ENCODE measurements around the gene NLRC5.
"Not testable (repeated sequence)": the region's sequence is repeated elsewhere in the genome, so short reads cannot be mapped to it uniquely, and the experiment has no call there.

The NLRC5 gene

DNA sequence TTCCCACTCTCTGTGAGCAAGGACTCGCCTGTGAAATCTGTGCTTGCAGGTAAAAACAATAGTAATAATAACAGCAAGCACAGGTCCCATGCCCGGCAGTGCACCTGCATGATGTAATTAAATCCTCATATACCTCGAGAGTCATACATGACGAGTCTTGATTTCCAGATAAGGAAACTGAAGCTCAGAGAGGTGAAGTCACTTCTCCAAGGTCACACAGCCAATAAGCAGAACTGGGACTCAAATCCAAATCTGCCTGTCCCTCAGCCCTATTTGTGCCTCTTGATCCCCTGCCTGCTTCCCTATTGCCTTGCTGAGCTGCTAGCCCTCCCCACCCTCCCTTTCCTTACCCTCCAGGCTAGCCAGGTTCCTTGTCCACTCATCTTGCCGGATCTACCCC is 65.0 kb downstream of the NLRC5 start:
- no peak for DNase-seq

DNA sequence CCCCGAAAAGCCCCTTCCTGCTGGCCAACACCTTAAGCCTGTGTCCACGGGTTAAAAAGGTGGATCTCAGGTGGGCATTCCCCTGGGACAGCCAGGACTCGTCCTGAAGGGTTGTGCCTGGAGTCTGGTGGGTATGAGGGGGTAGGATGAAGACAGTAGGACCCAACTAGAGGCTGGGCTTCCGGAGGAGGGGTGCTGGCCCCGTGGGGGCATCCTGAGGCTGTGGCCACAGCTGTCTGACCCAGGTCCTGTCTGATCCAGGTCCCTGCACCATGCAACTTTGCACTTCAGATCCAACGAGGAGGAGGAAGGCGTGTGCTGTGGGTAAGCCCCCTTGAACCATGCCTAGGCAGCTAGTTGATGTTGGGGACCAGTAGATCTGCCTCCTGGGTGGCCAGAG is 65.4 kb downstream of the NLRC5 start:
- DNase-seq, result no peak

DNA sequence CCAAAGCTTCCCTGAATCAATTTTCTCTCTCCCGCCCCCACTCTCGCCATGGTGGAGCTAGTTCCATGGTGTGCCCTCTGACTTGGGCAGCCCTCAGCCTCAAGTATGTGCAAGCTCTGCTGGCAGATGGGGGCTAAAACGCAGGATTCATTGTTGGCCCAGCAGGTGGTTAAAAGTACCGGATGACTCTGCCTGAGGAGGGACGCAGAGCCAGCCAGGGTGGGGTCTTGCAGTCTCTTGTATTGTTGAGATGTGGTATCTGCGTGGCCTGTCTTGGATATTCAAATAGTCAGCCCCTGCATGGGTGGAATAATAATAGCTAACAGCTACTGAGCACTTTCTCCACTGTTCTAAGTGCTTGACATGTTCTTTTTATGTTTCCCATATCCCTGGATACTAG is 66.3 kb downstream of the NLRC5 start:
- DNase-seq, result no peak

DNA sequence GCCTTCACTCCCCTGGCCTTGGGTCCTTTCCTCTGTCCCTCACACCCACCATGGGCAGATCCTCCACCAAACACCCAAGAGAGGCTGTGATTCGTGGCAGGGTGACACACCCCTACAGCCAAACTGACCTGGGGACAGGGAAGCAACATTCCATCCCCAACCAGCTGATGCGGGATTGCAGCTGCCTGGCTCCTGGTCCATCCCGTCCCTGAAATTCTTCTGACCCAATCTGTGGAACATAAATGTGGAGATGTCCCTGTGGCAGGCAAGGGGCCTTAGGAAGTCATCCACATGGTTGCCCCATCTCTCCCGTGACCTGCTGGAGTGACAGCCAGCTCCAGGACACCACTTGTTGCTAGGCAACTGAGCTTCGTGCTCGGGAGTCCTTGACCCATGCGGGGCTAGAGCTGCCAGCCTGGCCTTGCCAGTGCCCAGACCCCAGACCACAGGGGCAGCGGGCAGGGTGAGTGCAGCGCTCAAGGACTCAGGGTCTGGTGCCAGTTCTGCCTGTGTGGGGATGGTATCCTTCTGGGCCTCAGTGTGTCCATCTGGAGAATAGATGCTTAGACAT is 69.0 kb downstream of the NLRC5 start:
- no peak for DNase-seq

DNA sequence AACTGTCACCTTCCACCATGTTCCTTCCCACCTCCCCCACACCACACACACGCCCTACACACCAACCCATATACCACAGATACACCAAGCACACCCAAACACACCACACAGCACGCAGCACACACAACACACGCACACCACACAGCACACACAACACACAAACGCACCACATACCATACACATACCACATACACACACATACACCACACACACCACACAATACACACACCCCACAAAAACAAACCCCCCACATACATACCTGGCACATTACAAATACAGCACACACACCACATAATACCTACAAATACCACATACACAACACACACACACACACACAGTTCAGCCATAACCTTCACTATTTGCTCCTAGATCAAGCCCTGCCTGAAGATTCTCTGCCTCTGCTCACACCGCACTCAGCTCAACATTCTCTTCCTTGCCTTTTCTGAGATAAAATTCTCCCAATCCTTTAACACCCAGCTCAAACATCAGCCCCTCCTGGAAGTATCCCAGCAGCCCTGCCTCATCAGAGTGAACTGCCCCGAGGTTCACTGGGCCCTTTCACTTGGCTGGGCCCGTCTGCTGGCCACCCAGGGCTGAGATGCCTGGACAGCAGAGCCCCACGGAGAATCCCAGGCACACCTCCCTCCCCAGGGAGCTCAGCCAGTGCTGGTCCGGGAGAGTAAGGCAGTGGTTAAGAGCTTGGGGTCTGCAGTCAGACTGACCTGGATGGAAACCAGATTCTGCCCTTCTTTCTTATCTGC is 71.1 kb downstream of the NLRC5 start:
- no peak for DNase-seq

DNA sequence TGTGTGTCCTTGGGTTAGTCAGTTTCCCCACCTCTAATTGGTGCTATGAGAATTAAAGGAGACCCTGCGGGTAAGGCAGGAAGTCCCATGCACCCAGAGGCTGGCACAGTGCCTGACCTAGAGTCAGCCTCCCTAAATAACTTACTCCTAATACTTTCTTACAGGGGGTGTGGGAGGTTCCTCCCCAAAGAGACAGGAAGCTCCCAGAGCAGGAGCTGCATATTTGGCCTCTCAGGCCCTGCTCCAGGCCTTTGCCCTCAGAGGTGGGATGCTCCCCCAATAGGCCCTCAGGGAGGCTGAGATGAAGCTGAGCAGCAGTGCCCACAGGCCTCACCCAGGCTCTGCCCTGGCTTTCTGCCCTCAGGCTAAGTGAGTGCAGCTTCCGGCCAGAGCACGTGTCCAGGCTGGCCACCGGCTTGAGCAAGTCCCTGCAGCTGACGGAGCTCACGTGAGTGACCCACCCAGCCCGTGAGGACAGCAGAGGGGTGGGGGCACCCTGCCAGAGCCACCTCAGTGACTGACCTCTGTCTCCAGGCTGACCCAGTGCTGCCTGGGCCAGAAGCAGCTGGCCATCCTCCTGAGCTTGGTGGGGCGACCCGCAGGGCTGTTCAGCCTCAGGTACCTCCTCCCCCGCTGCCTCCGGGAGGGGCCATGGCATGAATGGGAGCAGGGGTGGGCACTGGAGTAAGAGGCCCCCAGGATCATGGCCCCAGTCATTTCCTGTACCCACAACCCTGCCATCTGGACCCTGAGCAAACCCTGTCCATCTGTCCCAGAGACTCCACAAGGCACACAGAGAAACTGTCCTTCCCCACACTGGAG is 71.9 kb downstream of the NLRC5 start:
- DNase-seq, result no peak

DNA sequence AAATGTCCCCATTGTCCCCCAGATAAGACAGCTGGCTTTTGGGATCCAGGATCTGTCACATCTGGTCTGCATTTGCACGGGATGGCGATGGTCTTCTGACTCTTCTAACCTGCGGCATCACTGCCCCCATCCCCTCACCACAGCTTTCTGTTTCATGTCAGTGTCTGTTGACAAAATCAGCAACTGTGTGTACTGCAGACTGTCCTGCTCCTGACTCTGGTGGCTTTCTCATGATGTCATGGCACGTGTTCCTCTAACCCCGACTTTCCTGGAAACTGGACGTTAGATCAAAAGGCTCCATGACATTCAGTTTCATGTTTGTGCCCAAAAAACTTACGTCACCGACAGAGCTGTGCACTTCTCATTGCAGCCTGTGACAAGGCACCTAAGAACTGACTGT is 73.0 kb downstream of the NLRC5 start:
- DNase-seq, result no peak

DNA sequence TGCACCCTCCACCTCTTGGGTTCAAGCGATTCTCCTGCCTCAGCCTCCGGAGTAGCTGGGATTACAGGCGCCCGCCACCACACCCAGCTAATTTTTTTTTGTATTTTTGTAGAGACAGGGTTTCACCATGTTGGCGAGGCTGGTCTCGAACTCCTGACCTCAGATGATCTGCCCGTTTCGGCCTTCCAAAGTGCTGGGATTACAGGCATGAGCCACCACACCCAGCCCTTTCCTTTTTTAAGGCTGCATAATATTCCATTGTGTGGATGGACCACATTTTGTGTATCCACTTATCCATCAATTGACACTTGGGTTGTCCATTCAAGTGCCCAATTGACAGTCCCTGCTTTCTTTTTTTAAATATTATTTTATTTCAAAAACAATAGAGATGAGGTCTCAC is 73.8 kb downstream of the NLRC5 start:
- DNase-seq, result not testable (repeated sequence)

DNA sequence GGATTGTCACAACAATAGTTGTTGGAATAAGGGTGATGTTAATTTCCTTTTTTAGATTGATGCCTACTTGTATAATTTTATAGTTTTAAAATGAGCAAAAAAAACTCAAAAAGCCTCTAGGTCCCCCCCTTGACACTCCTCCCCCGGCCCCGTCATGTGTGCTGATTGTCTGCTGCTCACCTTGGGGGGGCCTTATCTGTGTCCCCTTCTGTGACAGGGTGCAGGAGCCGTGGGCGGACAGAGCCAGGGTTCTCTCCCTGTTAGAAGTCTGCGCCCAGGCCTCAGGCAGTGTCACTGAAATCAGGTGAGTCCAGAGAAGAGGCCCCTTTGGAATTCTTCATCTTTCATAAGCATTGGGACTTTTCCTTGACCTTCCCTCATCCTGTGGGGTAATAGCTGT is 75.6 kb downstream of the NLRC5 start:
- no peak for DNase-seq

DNA sequence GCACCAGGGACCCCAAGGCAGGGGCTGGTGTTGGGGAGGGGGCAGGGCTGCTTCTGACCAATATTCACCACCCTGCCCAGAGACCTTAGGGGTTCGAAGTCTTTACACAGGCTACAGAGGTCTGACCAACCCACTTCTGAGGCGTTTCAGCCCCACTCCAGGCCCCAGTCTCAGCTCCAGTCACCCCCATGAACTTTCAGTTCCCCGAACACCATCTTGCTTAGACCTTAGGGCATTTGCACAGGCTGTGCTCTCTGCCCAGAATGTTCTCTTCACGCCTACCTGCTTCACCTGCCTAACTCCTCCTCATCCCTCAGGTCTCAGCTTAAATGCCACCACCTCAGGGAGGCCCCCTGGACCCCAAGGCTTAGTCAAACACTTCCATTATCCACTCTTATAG is 77.3 kb downstream of the NLRC5 start:
- no peak for DNase-seq

DNA sequence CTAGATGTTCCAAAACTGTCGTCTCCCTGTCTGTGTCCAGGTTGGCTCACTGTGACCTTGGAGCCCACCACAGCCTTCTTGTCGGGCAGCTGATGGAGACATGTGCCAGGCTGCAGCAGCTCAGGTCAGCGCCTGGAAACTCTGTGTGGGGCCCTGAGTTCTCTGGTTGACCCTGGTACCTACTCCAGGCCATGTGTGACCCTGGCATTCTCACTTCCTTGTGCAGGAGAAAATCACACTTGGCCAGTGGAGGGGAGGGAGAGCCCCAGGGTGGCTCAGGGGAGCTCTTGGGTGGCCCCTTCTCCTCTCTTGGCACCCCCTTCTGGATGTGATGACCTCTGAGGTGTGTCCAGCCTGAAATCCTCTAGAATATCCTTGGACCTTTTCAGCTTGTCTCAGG is 78.0 kb downstream of the NLRC5 start:
- no peak for DNase-seq

DNA sequence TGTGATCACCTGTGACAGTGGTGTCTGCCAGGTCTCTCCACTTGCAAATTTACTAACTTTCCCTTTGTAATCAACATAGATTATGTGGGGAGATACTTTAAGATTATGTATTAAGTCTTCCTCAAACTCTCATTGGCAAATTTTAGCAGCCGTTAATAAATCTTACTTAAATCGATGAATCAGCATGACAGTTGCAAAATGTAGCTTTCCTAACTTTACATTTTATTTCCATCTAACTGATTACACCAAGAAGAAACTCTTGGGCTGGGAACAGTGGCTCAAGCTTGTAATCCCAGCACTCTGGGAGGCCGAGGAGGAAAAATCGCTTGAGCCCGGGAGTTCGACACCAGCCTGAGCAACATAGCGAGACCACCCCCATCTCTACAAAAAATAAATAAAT is 79.7 kb downstream of the NLRC5 start:
- DNase-seq, result no peak

DNA sequence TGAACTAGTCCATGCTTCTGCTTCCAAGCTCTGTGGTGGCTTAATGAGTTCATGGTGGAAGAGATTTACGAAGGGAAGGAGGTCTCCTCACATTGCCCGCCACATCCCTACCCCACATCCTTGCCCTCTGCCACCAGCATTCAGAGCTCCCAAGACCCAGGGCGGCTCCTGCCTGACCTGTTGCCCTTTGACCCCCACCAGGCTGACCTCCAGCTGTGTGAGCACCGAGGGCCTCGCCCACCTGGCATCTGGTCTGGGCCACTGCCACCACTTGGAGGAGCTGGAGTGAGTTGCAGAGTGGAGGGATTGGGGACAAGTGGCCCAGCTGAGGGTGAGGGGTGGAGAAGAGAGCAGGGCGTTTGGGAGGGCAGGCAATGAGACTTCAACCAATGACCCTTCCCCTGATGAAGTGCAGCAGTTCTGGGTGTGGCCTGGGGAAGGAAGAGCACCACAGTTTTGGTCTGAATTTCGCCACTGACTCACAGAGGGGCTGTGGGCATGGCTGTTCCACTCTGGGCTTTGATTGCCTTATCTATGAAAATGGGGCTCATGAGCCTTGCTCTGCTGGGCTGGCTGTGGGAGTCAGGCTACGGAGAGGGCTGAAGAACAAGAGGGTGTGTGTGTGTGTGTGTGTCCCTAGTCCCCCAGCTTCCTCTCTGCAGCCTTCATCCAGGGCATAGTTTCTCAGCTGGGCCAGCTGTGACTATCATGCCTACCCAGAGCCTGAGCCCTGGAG is 80.4 kb downstream of the NLRC5 start:
- DNase-seq, result no peak

DNA sequence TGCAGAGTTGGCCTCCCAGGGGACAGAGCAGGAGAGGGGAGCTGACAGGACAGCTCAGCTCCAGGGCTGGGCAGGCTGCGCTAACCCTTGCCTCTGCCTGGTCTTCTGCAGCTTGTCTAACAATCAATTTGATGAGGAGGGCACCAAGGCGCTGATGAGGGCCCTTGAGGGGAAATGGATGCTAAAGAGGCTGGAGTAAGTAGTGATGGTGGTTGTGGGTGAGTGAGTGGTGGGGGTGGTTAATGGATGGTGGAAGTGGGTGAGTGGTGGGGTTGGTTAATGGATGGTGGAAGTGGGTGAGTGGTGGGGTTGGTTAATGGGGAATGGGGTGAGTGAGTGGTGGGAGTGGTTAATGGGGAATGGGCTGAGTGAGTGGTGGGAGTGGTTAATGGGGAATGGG is 81.1 kb downstream of the NLRC5 start:
- DNase-seq, result no peak

DNA sequence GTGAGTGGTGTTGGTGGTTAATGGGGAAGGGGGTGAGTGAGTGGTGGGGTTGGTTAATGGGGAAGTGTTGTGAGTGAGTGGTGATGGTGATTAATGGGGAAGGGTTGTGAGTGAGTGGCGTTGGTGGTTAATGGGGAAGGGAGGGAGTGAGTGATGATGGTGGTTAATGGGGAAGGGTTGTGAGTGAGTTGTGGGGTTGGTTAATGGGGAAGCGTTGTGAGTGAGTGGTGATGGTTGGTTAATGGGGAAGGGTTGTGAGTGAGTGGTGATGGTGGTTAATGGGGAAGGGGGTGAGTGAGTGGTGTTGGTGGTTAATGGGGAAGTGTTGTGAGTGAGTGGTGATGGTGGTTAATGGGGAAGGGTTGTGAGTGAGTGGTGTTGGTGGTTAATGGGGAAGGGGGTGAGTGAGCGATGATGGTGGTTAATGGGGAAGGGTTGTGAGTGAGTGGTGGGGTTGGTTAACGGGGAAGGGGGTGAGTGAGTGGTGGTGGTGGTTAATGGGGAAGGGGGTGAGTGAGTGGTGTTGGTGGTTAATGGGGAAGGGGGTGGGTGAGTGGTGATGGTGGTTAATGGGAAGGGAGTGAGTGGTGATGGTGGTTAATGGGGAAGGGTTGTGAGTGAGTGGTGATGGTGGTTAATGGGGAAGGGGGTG is 81.8 kb downstream of the NLRC5 start:
- not testable (repeated sequence) for DNase-seq

DNA sequence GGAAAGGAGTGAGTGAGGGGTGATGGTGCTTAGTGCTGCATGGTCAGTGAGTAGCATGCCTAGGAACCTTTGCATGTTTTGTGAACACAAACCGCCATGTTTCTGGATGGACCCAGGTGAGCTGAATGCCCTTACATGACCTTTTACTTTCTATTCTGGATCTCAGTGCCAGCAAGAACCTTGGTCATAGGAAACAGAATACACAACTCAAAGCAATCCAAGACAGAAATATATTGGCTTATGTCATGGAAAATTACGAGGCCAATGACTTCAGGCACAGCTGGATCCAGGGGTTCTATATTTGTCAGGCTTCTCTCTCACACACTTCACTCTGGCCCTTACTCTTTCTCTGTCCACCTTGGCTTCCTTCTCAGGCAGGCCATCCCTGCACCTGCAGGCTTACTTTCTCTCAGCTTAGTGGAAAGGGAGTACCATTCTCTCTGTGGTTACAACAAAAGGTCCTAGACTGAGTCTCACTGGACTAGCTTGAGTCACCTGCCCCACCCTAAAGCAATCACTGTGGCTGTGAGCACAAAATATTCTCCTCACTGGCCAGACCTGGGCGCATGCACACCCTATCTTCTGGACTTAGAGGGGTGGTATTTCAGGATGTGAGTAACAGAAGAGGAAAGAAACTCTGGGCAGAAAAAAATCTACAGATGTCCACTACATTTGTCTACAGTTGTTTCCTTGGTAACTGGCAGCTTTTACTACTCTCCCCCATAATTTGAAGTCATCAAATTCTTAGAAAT is 82.7 kb downstream of the NLRC5 start:
- DNase-seq, result no peak

DNA sequence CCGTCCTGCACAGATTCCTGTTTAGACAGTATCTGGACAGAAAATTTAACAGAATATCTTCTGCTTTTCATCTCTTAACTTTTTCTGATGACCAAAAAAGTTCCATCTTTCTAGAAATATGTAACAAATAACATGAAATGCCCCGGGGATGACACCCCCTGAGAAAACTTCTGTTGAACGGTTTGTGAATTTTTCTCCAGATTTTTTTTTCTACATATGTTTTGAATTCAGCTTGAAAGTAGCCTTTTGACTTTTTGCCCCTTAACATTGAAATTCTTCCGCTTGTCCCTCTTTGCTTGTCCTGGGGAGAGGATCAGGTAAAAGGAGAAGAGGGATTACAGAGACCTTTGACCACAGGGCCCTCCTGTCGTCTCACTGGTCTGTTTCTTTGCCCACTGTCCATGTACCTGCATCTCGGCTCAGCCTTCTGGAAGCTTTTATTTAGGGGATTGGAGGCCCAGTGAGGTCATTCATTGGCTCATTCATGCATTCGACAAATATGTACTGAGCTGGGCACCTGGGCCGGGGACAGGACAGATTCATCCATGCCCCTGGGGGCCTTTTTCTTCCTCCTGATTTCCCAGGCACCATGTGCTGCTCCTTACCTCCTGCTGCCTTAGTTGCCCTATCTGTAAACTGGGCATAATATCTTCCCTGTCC is 83.4 kb downstream of the NLRC5 start:
- no peak for DNase-seq

DNA sequence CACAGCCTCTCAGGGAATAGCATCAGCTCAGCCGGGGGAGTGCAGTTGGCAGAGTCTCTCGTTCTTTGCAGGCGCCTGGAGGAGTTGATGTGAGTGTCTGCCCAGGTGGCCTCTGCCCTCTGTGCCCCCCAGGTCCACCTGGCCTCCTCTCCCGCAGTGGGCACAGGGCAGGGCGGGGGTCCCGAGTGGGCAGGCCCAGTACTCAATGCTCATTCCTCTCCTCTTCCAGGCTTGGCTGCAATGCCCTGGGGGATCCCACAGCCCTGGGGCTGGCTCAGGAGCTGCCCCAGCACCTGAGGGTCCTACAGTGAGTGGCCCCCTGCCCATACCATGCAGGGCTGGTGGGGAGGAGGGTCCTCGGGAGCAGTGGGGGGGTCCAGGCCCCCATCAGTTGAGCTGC is 88.4 kb downstream of the NLRC5 start:
- DNase-seq, result no peak

DNA sequence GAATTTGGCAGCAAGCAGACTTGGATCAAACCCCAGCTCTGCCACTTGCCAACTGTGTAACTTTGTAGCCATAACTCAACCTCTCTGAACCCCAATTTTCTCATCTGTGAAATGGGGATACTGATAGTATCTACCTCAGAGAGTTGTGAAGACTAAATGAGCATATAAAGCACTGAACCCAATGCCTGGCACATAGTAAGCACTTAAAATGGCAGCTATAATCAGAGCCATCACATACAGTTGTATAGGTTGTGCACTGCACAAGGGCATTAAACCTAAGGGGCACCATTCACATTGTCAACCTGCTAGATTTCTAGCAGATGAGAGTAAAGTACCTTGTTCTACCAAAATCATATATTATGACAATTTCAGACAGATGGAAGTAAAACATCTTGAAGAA is 92.4 kb downstream of the NLRC5 start:
- no peak for DNase-seq

DNA sequence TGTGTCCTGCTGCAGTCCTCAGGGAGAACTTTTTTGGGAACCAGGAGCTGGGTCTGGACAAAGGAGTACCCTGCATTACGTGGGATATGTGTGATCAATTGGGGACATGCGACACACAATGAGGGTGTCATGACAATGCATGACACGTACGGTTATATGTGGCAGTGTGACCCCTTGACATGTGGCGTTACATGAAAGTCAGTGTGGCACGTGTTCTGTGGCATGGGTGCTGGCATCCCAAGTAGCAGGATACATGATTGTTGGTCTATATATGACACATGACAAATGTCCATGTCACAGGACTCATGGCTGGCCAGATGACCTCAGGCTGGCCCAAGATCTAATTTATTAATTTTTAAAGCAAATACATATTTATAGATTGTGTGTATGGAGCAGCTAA is 93.3 kb downstream of the NLRC5 start:
- DNase-seq, result no peak

DNA sequence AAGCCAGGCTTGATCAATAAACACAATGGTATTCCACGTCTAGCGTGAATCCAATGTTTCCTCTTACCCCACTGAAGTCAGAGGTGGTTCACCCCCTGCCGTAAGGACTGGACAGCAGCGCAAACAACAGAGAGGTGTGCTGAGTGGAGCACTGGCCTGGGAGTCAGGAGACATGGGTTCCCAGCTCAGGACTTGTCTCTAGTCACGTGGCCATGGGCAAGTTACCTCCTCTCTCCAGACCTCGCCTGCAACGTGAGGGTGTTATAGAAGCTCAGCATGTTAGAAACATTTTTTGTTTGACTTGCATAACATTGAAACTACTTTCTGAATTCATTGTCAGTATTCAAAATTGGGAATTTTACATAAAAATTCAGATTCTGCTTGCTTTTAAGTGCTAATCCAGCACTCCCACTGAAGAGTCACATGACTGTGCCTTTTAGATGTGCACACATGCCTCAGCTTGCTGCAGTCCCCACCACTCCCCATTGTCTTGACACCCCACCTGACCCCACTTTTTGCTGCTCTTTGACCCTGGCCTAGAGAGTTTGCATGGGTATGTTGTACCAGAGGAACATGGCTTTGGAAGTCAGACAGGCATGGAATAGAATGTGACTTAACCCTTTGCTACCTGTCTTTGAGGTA is 94.2 kb downstream of the NLRC5 start:
- DNase-seq, result no peak

All from DMS53 (cell line).